IMR-90 (cell line): ENCODE data around the gene UNKL. TPM values are rescaled to one million over a fixed set of nuclear protein-coding genes. Genes with fewer than 3 reads are reported as not detected.

ENCODE experiments used
- ATAC-seq: fragments of 200-7000 bp; cut with Tn5 transposase; 2 replicates; pipeline ENCODE4 v1.9.1; 2020; ENCODE audit warnings: low read depth, mild to moderate bottlenecking, moderate library complexity
- BruUV-seq: library from RNA; stranded (reverse); fragments of 400-500 nt; replicated peaks from 2 replicates; lab custom pipeline; 2021; lab: Mats Ljungman, UMichigan
- CTCF ChIA-PET: fragments of 300-600 bp; formaldehyde crosslinking; extraction: SDS; loops from one replicate; lab custom pipeline; 2021; ENCODE audit warnings: antibody characterized with exemption; lab: Yijun Ruan, JAX
- POLR2A ChIA-PET: fragments of 300-600 bp; sonication (Branson Sonifier 250); formaldehyde crosslinking; loops from one replicate; lab custom pipeline; 2022; ENCODE audit warnings: antibody characterized with exemption; ENCODE audit not compliant: unreplicated experiment; lab: Charles Lee
- DNase-seq: peaks from one replicate; pipeline ENCODE4 v3.0.0; 2013
- H2AFZ ChIP-seq: replicated peaks from 2 replicates; pipeline ENCODE3; 2013; ENCODE audit warnings: low read length, mild to moderate bottlenecking; ENCODE audit not compliant: poor library complexity
- H2AK5ac ChIP-seq: 2 replicates; pipeline ENCODE4 v1.6.1; 2013; ENCODE audit warnings: low read depth, low read length, inconsistent platforms
- H2AK9ac ChIP-seq: replicated peaks from 2 replicates; pipeline ENCODE3; 2013; ENCODE audit warnings: mild to moderate bottlenecking, low read depth, low read length, moderate library complexity; ENCODE audit not compliant: poor library complexity
- H2BK120ac ChIP-seq: 2 replicates; pipeline ENCODE4 v1.6.1; 2013; ENCODE audit warnings: low read depth, low read length, inconsistent platforms
- H2BK15ac ChIP-seq: 3 replicates; pipeline ENCODE4 v1.6.1; 2013; ENCODE audit warnings: low read depth, low read length, inconsistent platforms
- H2BK20ac ChIP-seq: 2 replicates; pipeline ENCODE4 v1.6.1; 2013; ENCODE audit warnings: low read depth, mild to moderate bottlenecking, inconsistent platforms, low read length, moderate library complexity
- H2BK5ac ChIP-seq: 2 replicates; pipeline ENCODE4 v1.6.1; 2013; ENCODE audit warnings: mild to moderate bottlenecking, low read depth, low read length, inconsistent platforms; ENCODE audit not compliant: poor library complexity, severe bottlenecking
- H3K14ac ChIP-seq: replicated peaks from 2 replicates; pipeline ENCODE4 v1.6.1; 2013; ENCODE audit warnings: low read depth, low read length, inconsistent platforms
- H3K18ac ChIP-seq: 2 replicates; pipeline ENCODE4 v1.6.1; 2013; ENCODE audit warnings: low read depth, low read length, control low read depth
- H3K23ac ChIP-seq: 2 replicates; pipeline ENCODE4 v1.6.1; 2013; ENCODE audit warnings: low read depth, low read length, inconsistent platforms
- H3K27ac ChIP-seq: 2 replicates; pipeline ENCODE4 v1.5.1; 2013; ENCODE audit warnings: mild to moderate bottlenecking, control low read depth, low read length; ENCODE audit not compliant: insufficient read depth
- H3K27me3 ChIP-seq: 2 replicates; pipeline ENCODE4 v1.6.1; 2013; ENCODE audit warnings: low read length; ENCODE audit not compliant: control insufficient read depth, insufficient read depth
- H3K36me3 ChIP-seq: 2 replicates; pipeline ENCODE4 v1.6.1; 2013; ENCODE audit warnings: low read length, mixed read lengths; ENCODE audit not compliant: control insufficient read depth, insufficient read depth
- H3K4ac ChIP-seq: 2 replicates; pipeline ENCODE4 v1.6.1; 2013; ENCODE audit warnings: low read depth, low read length, inconsistent platforms
- H3K4me1 ChIP-seq: 2 replicates; pipeline ENCODE4 v1.6.1; 2013; ENCODE audit warnings: low read length, mixed read lengths; ENCODE audit not compliant: control insufficient read depth, insufficient read depth
- H3K4me2 ChIP-seq: 2 replicates; pipeline ENCODE4 v1.6.1; 2013; ENCODE audit warnings: low read depth, mild to moderate bottlenecking, control low read depth, low read length, moderate library complexity
- H3K4me3 ChIP-seq: 2 replicates; pipeline ENCODE4 v1.5.1; 2013; ENCODE audit warnings: low read depth, mild to moderate bottlenecking, control low read depth, low read length, moderate library complexity; ENCODE audit not compliant: insufficient read depth
- H3K56ac ChIP-seq: 2 replicates; pipeline ENCODE4 v1.6.1; 2013; ENCODE audit warnings: low read length, inconsistent platforms; ENCODE audit not compliant: insufficient read depth; ENCODE audit errors: extremely low read depth
- H3K79me1 ChIP-seq, 2 experiments: 2 replicates each; pipeline ENCODE4 v1.6.1; 2013; ENCODE audit warnings: low read length in 2 of 2, inconsistent platforms in 1 of 2, low read depth in 1 of 2
- H3K9ac ChIP-seq: 2 replicates; pipeline ENCODE4 v1.6.1; 2013; ENCODE audit warnings: low read depth, low read length, control low read depth
- H3K9me1 ChIP-seq: 2 replicates; pipeline ENCODE4 v1.6.1; 2013; ENCODE audit warnings: low read length, inconsistent platforms; ENCODE audit not compliant: insufficient read depth
- H3K9me3 ChIP-seq: 2 replicates; pipeline ENCODE4 v1.6.1; 2013; ENCODE audit warnings: low read length; ENCODE audit not compliant: control insufficient read depth, insufficient read depth
- H4K20me1 ChIP-seq: 2 replicates; pipeline ENCODE4 v1.6.1; 2013; ENCODE audit warnings: low read length, inconsistent platforms; ENCODE audit not compliant: insufficient read depth
- H4K5ac ChIP-seq: 2 replicates; pipeline ENCODE4 v1.6.1; 2013; ENCODE audit warnings: mild to moderate bottlenecking, low read depth, low read length, control low read depth
- H4K8ac ChIP-seq, 2 experiments: 2 replicates each; pipeline ENCODE4 v1.6.1; 2013; ENCODE audit warnings: low read depth in 2 of 2, low read length in 2 of 2, control low read depth in 1 of 2, inconsistent platforms in 1 of 2
- H4K91ac ChIP-seq: 2 replicates; pipeline ENCODE4 v1.6.1; 2013; ENCODE audit warnings: low read depth, low read length, inconsistent platforms; ENCODE audit not compliant: insufficient read depth
- NFE2L2 ChIP-seq: fragments of 150-350 bp; IDR thresholded peaks from 2 replicates; pipeline ENCODE4 v1.6.1; 2016; ENCODE audit warnings: low read depth, mild to moderate bottlenecking, low read length
- WGBS, 2 experiments: methylation state at CpG; one replicate each; pipeline versions ENCODE4 v1.1.5 to v1.1.7; 2013; ENCODE audit warnings: missing lambda C conversion rate in 2 of 2; ENCODE audit not compliant: insufficient read length in 1 of 2; ENCODE audit errors: extremely low coverage in 2 of 2; 5-methylcytosine and 5-hydroxymethylcytosine counted together
- dilution Hi-C: fragments of 300-500 bp; cut with HindIII; formaldehyde crosslinking; loops from one replicate; pipeline ENCODE4 v1.14.3; 2018; ENCODE audit warnings: low sequenced_read_pairs; ENCODE audit not compliant: unreplicated experiment
- in situ Hi-C: fragments of 300-500 bp; cut with MboI; formaldehyde crosslinking; loops from 3 replicates; pipeline ENCODE4 v1.14.3; 2019; ENCODE audit warnings: low sequenced_read_pairs, inconsistent platforms, mixed read lengths
- intact Hi-C: fragments of 100-400 bp; cut with micrococcal nuclease; formaldehyde crosslinking; loops from 2 replicates; pipeline ENCODE4 v1.10.0; 2022
- polyA plus RNA-seq, 3 experiments: library from polyadenylated mRNA; depleted of rRNA; stranded (reverse); fragments of >200 nt; gene quantifications; 2 replicates each; pipeline ENCODE4 v1.2.3, GENCODE V29; 2012; ENCODE audit warnings: low replicate concordance in 1 of 3
- total RNA-seq: library from RNA; depleted of rRNA; stranded (reverse); fragments of >200 nt; gene quantifications from 2 replicates; pipeline ENCODE4 v1.2.3, GENCODE V29; 2012

UNKL gene
- total and polyA plus RNA-seq, 2 of the 4 experiments (the other 2 are of a cell fraction): 4.1 to 13.3 TPM

DNA sequence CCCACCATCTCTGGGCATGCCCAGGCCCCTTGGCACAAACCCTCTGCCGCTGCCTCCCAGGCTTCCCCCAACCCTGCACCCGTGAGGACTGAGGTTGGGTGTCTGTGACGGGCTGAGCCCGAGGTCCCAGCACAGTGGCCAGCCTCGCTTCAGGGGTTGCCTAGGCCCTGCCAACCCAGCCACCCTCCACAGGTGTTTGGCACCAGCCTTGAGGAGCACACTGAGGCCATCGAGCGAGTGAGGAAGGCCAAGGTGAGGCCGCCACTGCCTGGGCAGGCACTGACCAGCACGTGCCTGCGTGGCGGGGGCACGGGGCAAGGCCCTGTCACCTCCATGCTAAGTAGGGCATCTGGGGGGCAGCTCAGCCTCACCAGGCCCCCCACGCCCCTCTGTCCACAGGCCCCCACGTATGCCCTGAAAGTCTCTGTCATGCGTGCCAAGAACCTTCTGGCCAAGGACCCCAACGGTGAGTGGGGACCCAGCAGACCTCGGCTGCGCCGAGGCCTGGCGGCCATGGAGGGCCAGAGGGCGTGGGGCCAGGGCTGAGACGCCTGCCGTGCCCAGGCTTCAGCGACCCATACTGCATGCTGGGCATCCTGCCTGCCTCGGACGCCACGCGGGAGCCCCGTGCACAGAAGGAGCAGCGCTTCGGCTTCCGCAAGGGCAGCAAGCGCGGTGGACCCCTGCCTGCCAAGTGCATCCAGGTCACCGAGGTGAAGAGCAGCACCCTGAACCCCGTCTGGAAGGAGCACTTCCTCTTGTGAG lies 73.6 kb downstream of the UNKL start:
- no peak overlapping the region for H3K56ac ChIP-seq
- H3K36me3 ChIP-seq: no peaks in the 10 kb centered on the region
- H3K4me3 ChIP-seq: no peak overlapping the region
- H2BK15ac ChIP-seq: no peak overlapping the region
- in situ Hi-C loops: no loop called here
- no peaks in the 10 kb centered on the region for H3K9me1 ChIP-seq
- no peaks in the 10 kb centered on the region for H3K79me1 ChIP-seq
- no peak overlapping the region for H3K4me2 ChIP-seq
- H3K9ac ChIP-seq: no peak overlapping the region
- no peaks in the 10 kb centered on the region; the same call in 1 of the 2 replicates for H4K20me1 ChIP-seq
- H3K27ac ChIP-seq: no peak overlapping the region
- no peak for TF ChIP-seq NFE2L2
- DNase-seq (no peak), ATAC-seq (no peak)
- 0 out of 2 replicates have a peak, but pooled peaks cover 2% of the 10 kb centered on the region for H3K4me1 ChIP-seq
- H4K91ac ChIP-seq: no peak overlapping the region
- no peak overlapping the region for H3K4ac ChIP-seq
- no peak overlapping the region for H4K8ac ChIP-seq
- no peak overlapping the region for H3K23ac ChIP-seq
- WGBS, 2 experiments: 86% methylated on average over 28 of the region's 36 CpGs; no CpG with 5 or more reads in 1 of the 2 experiments
- no peak overlapping the region for H3K14ac ChIP-seq
- no peak overlapping the region for H2AFZ ChIP-seq
- no TSS peak for BruUV-seq
- peak overlapping the region; percentile 16 for H2AK9ac ChIP-seq
- ChIA-PET CTCF (no interaction called here), POLR2A (no interaction called here)
- H2BK120ac ChIP-seq: no peak overlapping the region
- intact Hi-C loops: no loop called here
- no peak overlapping the region for H3K18ac ChIP-seq
- no peaks in the 10 kb centered on the region for H3K9me3 ChIP-seq
- H2AK5ac ChIP-seq: no peak overlapping the region
- no peak overlapping the region for H2BK5ac ChIP-seq
- H3K27me3 ChIP-seq: peaks cover 11% of the 10 kb centered on the region; the same call in 1 of the 2 replicates
- H2BK20ac ChIP-seq: no peak overlapping the region
- H4K5ac ChIP-seq: no peak overlapping the region
- dilution Hi-C loops: no loop called here
